ENCODE results near the gene CMSS1. TPM values are rescaled to one million over a fixed set of nuclear protein-coding genes. Genes with fewer than 3 reads are reported as not detected.

The CMSS1 gene
- total and polyA plus RNA-seq, 2 of the 13 experiments (the other 11 are each of a cell fraction or from before 2014, with no cell fraction given): 6.4 to 48.7 TPM

DNA sequence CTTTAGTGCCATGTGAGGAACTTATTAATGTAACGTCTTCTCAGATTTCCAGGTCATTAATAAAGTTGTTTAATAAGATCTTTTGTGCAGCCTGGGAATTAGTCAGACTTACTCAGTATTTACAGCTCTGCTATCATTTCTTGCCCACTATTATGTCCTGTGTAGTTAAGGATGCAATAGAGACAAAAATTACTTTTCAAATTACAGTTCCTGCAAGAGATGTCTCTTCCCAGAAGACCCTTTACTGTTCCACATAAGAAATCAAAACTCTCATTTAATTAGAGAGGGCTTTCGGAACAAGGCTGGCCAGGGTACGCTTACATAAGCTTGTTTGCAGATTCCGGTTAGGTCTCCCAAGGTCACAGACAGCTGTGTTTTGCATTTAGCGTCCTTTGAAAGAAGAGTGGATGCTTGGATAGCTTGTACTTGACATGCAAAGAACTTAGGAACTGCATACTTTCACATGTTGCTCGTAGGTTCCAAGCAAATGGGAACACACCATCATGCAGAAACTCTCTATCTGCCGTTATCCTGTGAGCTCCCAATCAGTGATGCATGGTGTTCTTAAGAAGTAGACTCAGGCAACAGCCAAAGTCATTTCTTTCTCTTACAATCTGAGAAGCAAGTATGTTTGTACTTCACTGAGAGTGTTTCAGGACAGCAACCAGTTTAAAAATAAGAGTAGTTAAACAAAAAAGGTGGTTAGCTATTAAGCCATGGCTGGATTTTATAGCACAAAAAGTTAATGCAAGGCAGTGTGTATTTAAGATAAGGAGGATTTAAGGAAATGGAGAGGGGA, 259.3 kb downstream of the CMSS1 start (continued):
- peak in 1 of 2 experiments; percentile 95; a peak in 2 of 4 replicates for TF ChIP-seq EP300 (IDR thresholded peaks at IDR 0.05; ENCODE audit: low read depth in 2 of 2, low read length in 2 of 2)
- TF ChIP-seq EP300 (CRISPR knock-in tag; IDR thresholded peaks at IDR 0.05; ENCODE audit: borderline replicate concordance): peak; percentile 87
- TF ChIP-seq, protein P1, sequence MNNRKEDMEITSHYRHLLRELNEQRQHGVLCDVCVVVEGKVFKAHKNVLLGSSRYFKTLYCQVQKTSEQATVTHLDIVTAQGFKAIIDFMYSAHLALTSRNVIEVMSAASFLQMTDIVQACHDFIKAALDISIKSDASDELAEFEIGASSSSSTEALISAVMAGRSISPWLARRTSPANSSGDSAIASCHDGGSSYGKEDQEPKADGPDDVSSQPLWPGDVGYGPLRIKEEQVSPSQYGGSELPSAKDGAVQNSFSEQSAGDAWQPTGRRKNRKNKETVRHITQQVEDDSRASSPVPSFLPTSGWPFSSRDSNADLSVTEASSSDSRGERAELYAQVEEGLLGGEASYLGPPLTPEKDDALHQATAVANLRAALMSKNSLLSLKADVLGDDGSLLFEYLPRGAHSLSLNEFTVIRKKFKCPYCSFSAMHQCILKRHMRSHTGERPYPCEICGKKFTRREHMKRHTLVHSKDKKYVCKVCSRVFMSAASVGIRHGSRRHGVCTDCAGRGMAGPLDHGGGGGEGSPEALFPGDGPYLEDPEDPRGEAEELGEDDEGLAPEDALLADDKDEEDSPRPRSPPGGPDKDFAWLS (CRISPR knock-in tag; IDR thresholded peaks at IDR 0.05; ENCODE audit: borderline replicate concordance): no peak
- TF ChIP-seq FOXM1 (CRISPR knock-in tag; IDR thresholded peaks at IDR 0.05): peak; percentile 89; the same call in 1 of the 2 replicates
- peak; percentile 86 for TF ChIP-seq IRF2 (CRISPR knock-in tag; IDR thresholded peaks at IDR 0.05)
- no peak for TF ChIP-seq ZNF333 (CRISPR knock-in tag; IDR thresholded peaks at IDR 0.05; ENCODE audit: borderline replicate concordance)
- TF ChIP-seq ZNF33B (CRISPR knock-in tag; IDR thresholded peaks at IDR 0.05): no peak
- peak; percentile 9; the same call in 1 of the 2 replicates for TF ChIP-seq ZNF652 (CRISPR knock-in tag; IDR thresholded peaks at IDR 0.05; ENCODE audit: borderline replicate concordance, low read depth)
- TF ChIP-seq, protein P2, sequence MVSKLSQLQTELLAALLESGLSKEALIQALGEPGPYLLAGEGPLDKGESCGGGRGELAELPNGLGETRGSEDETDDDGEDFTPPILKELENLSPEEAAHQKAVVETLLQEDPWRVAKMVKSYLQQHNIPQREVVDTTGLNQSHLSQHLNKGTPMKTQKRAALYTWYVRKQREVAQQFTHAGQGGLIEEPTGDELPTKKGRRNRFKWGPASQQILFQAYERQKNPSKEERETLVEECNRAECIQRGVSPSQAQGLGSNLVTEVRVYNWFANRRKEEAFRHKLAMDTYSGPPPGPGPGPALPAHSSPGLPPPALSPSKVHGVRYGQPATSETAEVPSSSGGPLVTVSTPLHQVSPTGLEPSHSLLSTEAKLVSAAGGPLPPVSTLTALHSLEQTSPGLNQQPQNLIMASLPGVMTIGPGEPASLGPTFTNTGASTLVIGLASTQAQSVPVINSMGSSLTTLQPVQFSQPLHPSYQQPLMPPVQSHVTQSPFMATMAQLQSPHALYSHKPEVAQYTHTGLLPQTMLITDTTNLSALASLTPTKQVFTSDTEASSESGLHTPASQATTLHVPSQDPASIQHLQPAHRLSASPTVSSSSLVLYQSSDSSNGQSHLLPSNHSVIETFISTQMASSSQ (IDR thresholded peaks at IDR 0.05; ENCODE audit: low read depth): peak; percentile 68; the same call in 1 of the 2 replicates
- TF ChIP-seq, protein P2 (CRISPR knock-in tag; IDR thresholded peaks at IDR 0.05; ENCODE audit: borderline replicate concordance): peak; percentile 59; the same call in 1 of the 2 replicates
- peak; percentile 71 for TF ChIP-seq ERF (CRISPR knock-in tag; IDR thresholded peaks at IDR 0.05)
- TF ChIP-seq CBX5 (CRISPR knock-in tag; IDR thresholded peaks at IDR 0.05; ENCODE audit: borderline replicate concordance): peak; percentile 43; the same call in 1 of the 2 replicates
- TF ChIP-seq, protein P3, sequence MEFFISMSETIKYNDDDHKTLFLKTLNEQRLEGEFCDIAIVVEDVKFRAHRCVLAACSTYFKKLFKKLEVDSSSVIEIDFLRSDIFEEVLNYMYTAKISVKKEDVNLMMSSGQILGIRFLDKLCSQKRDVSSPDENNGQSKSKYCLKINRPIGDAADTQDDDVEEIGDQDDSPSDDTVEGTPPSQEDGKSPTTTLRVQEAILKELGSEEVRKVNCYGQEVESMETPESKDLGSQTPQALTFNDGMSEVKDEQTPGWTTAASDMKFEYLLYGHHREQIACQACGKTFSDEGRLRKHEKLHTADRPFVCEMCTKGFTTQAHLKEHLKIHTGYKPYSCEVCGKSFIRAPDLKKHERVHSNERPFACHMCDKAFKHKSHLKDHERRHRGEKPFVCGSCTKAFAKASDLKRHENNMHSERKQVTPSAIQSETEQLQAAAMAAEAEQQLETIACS (CRISPR knock-in tag; IDR thresholded peaks at IDR 0.05): no peak
- 0 out of 2 replicates have a peak, but pooled peaks have one; percentile 41 for TF ChIP-seq RBFOX2 (IDR thresholded peaks at IDR 0.05; ENCODE audit: low read depth, low read length)
- peak; percentile 93 for TF ChIP-seq FOXA3 (CRISPR knock-in tag; IDR thresholded peaks at IDR 0.05)
- TF ChIP-seq MAZ (IDR thresholded peaks at IDR 0.05; ENCODE audit: borderline replicate concordance, low read depth, low read length): no peak
- TF ChIP-seq MAZ (CRISPR knock-in tag; IDR thresholded peaks at IDR 0.05; ENCODE audit: low read depth): no peak
- 0 out of 2 replicates have a peak, but pooled peaks have one; percentile 26 for TF ChIP-seq SATB2 (CRISPR knock-in tag; IDR thresholded peaks at IDR 0.05)

Data from HepG2 (cell line).